IMR-90 (cell line): Measurements from ENCODE around the gene DNASE1L1. TPM values are rescaled to one million over a fixed set of nuclear protein-coding genes. Genes with fewer than 3 reads are reported as not detected.
A peak's percentile ranks its signal among the peaks of the same experiment; 100 is the strongest.

Experiments used
- ATAC-seq: fragments of 200-7000 bp; cut with Tn5 transposase; 2 replicates; pipeline ENCODE4 v1.9.1; 2020; ENCODE audit warnings: low read depth, mild to moderate bottlenecking, moderate library complexity
- BruUV-seq: library from RNA; stranded (reverse); fragments of 400-500 nt; replicated peaks from 2 replicates; lab custom pipeline; 2021; lab: Mats Ljungman, UMichigan
- CTCF ChIA-PET: fragments of 300-600 bp; formaldehyde crosslinking; extraction: SDS; loops from one replicate; lab custom pipeline; 2021; ENCODE audit warnings: antibody characterized with exemption; lab: Yijun Ruan, JAX
- POLR2A ChIA-PET: fragments of 300-600 bp; sonication (Branson Sonifier 250); formaldehyde crosslinking; loops from one replicate; lab custom pipeline; 2022; ENCODE audit warnings: antibody characterized with exemption; ENCODE audit not compliant: unreplicated experiment; lab: Charles Lee
- DNase-seq: peaks from one replicate; pipeline ENCODE4 v3.0.0; 2013
- H2AFZ ChIP-seq: replicated peaks from 2 replicates; pipeline ENCODE3; 2013; ENCODE audit warnings: low read length, mild to moderate bottlenecking; ENCODE audit not compliant: poor library complexity
- H2AK5ac ChIP-seq: 2 replicates; pipeline ENCODE4 v1.6.1; 2013; ENCODE audit warnings: low read depth, low read length, inconsistent platforms
- H2AK9ac ChIP-seq: replicated peaks from 2 replicates; pipeline ENCODE3; 2013; ENCODE audit warnings: mild to moderate bottlenecking, low read depth, low read length, moderate library complexity; ENCODE audit not compliant: poor library complexity
- H2BK120ac ChIP-seq: 2 replicates; pipeline ENCODE4 v1.6.1; 2013; ENCODE audit warnings: low read depth, low read length, inconsistent platforms
- H2BK15ac ChIP-seq: 3 replicates; pipeline ENCODE4 v1.6.1; 2013; ENCODE audit warnings: low read depth, low read length, inconsistent platforms
- H2BK20ac ChIP-seq: 2 replicates; pipeline ENCODE4 v1.6.1; 2013; ENCODE audit warnings: low read depth, mild to moderate bottlenecking, inconsistent platforms, low read length, moderate library complexity
- H2BK5ac ChIP-seq: 2 replicates; pipeline ENCODE4 v1.6.1; 2013; ENCODE audit warnings: mild to moderate bottlenecking, low read depth, low read length, inconsistent platforms; ENCODE audit not compliant: poor library complexity, severe bottlenecking
- H3K14ac ChIP-seq: replicated peaks from 2 replicates; pipeline ENCODE4 v1.6.1; 2013; ENCODE audit warnings: low read depth, low read length, inconsistent platforms
- H3K18ac ChIP-seq: 2 replicates; pipeline ENCODE4 v1.6.1; 2013; ENCODE audit warnings: low read depth, low read length, control low read depth
- H3K23ac ChIP-seq: 2 replicates; pipeline ENCODE4 v1.6.1; 2013; ENCODE audit warnings: low read depth, low read length, inconsistent platforms
- H3K27ac ChIP-seq: 2 replicates; pipeline ENCODE4 v1.5.1; 2013; ENCODE audit warnings: mild to moderate bottlenecking, control low read depth, low read length; ENCODE audit not compliant: insufficient read depth
- H3K27me3 ChIP-seq: 2 replicates; pipeline ENCODE4 v1.6.1; 2013; ENCODE audit warnings: low read length; ENCODE audit not compliant: control insufficient read depth, insufficient read depth
- H3K36me3 ChIP-seq: 2 replicates; pipeline ENCODE4 v1.6.1; 2013; ENCODE audit warnings: low read length, mixed read lengths; ENCODE audit not compliant: control insufficient read depth, insufficient read depth
- H3K4ac ChIP-seq: 2 replicates; pipeline ENCODE4 v1.6.1; 2013; ENCODE audit warnings: low read depth, low read length, inconsistent platforms
- H3K4me1 ChIP-seq: 2 replicates; pipeline ENCODE4 v1.6.1; 2013; ENCODE audit warnings: low read length, mixed read lengths; ENCODE audit not compliant: control insufficient read depth, insufficient read depth
- H3K4me2 ChIP-seq: 2 replicates; pipeline ENCODE4 v1.6.1; 2013; ENCODE audit warnings: low read depth, mild to moderate bottlenecking, control low read depth, low read length, moderate library complexity
- H3K4me3 ChIP-seq: 2 replicates; pipeline ENCODE4 v1.5.1; 2013; ENCODE audit warnings: low read depth, mild to moderate bottlenecking, control low read depth, low read length, moderate library complexity; ENCODE audit not compliant: insufficient read depth
- H3K56ac ChIP-seq: 2 replicates; pipeline ENCODE4 v1.6.1; 2013; ENCODE audit warnings: low read length, inconsistent platforms; ENCODE audit not compliant: insufficient read depth; ENCODE audit errors: extremely low read depth
- H3K79me1 ChIP-seq, 2 experiments: 2 replicates each; pipeline ENCODE4 v1.6.1; 2013; ENCODE audit warnings: low read length in 2 of 2, inconsistent platforms in 1 of 2, low read depth in 1 of 2
- H3K9ac ChIP-seq: 2 replicates; pipeline ENCODE4 v1.6.1; 2013; ENCODE audit warnings: low read depth, low read length, control low read depth
- H3K9me1 ChIP-seq: 2 replicates; pipeline ENCODE4 v1.6.1; 2013; ENCODE audit warnings: low read length, inconsistent platforms; ENCODE audit not compliant: insufficient read depth
- H3K9me3 ChIP-seq: 2 replicates; pipeline ENCODE4 v1.6.1; 2013; ENCODE audit warnings: low read length; ENCODE audit not compliant: control insufficient read depth, insufficient read depth
- H4K20me1 ChIP-seq: 2 replicates; pipeline ENCODE4 v1.6.1; 2013; ENCODE audit warnings: low read length, inconsistent platforms; ENCODE audit not compliant: insufficient read depth
- H4K5ac ChIP-seq: 2 replicates; pipeline ENCODE4 v1.6.1; 2013; ENCODE audit warnings: mild to moderate bottlenecking, low read depth, low read length, control low read depth
- H4K8ac ChIP-seq, 2 experiments: 2 replicates each; pipeline ENCODE4 v1.6.1; 2013; ENCODE audit warnings: low read depth in 2 of 2, low read length in 2 of 2, control low read depth in 1 of 2, inconsistent platforms in 1 of 2
- H4K91ac ChIP-seq: 2 replicates; pipeline ENCODE4 v1.6.1; 2013; ENCODE audit warnings: low read depth, low read length, inconsistent platforms; ENCODE audit not compliant: insufficient read depth
- BHLHE40 ChIP-seq: fragments of 150-350 bp; IDR thresholded peaks from 2 replicates; pipeline ENCODE4 v1.6.1; 2016; ENCODE audit warnings: mild to moderate bottlenecking, low read depth, low read length
- ELK1 ChIP-seq: fragments of 150-350 bp; IDR thresholded peaks from 2 replicates; pipeline ENCODE4 v1.6.1; 2016; ENCODE audit warnings: low read depth, mild to moderate bottlenecking, low read length, moderate library complexity, borderline replicate concordance
- MAZ ChIP-seq: IDR thresholded peaks from 2 replicates; pipeline ENCODE4 v1.6.1; 2012; ENCODE audit warnings: low read depth, mild to moderate bottlenecking, low read length, improper control_type of control experiment, moderate library complexity, borderline replicate concordance
- NFE2L2 ChIP-seq: fragments of 150-350 bp; IDR thresholded peaks from 2 replicates; pipeline ENCODE4 v1.6.1; 2016; ENCODE audit warnings: low read depth, mild to moderate bottlenecking, low read length
- RAD21 ChIP-seq: IDR thresholded peaks from 2 replicates; pipeline ENCODE4 v1.6.1; 2012; ENCODE audit warnings: low read length, improper control_type of control experiment
- USF2 ChIP-seq: fragments of 150-350 bp; IDR thresholded peaks from 2 replicates; pipeline ENCODE4 v1.6.1; 2017; ENCODE audit warnings: mild to moderate bottlenecking, antibody characterized with exemption, low read length, low read depth
- WGBS, 2 experiments: methylation state at CpG; one replicate each; pipeline versions ENCODE4 v1.1.5 to v1.1.7; 2013; ENCODE audit warnings: missing lambda C conversion rate in 2 of 2; ENCODE audit not compliant: insufficient read length in 1 of 2; ENCODE audit errors: extremely low coverage in 2 of 2; 5-methylcytosine and 5-hydroxymethylcytosine counted together
- dilution Hi-C: fragments of 300-500 bp; cut with HindIII; formaldehyde crosslinking; loops from one replicate; pipeline ENCODE4 v1.14.3; 2018; ENCODE audit warnings: low sequenced_read_pairs; ENCODE audit not compliant: unreplicated experiment
- in situ Hi-C: fragments of 300-500 bp; cut with MboI; formaldehyde crosslinking; loops from 3 replicates; pipeline ENCODE4 v1.14.3; 2019; ENCODE audit warnings: low sequenced_read_pairs, inconsistent platforms, mixed read lengths
- intact Hi-C: fragments of 100-400 bp; cut with micrococcal nuclease; formaldehyde crosslinking; loops from 2 replicates; pipeline ENCODE4 v1.10.0; 2022
- polyA plus RNA-seq, 3 experiments: library from polyadenylated mRNA; depleted of rRNA; stranded (reverse); fragments of >200 nt; gene quantifications; 2 replicates each; pipeline ENCODE4 v1.2.3, GENCODE V29; 2012; ENCODE audit warnings: low replicate concordance in 1 of 3
- total RNA-seq: library from RNA; depleted of rRNA; stranded (reverse); fragments of >200 nt; gene quantifications from 2 replicates; pipeline ENCODE4 v1.2.3, GENCODE V29; 2012

The DNASE1L1 gene
- total and polyA plus RNA-seq, 2 of the 4 experiments (the other 2 are of a cell fraction), result 51.4 to 55.5 TPM

GRCh38 chrX:154371789-154372300, 37.2 kb downstream of the DNASE1L1 start:
- Histone ChIP-seq H4K20me1 (peaks cover 42% of the 10 kb centered on the region), H2AK9ac (peak overlapping the region; percentile 83), H3K9ac (peak overlapping the region; percentile 98), H3K23ac (peak overlapping the region; percentile 75), H2BK15ac (no peak overlapping the region), H4K5ac (peak overlapping the region; percentile 11; the same call in 1 of the 2 replicates), H3K18ac (peak overlapping the region; percentile 3; the same call in 1 of the 2 replicates), H3K27me3 (no peaks in the 10 kb centered on the region), H3K9me1 (0 out of 2 replicates have a peak, but pooled peaks cover 5% of the 10 kb centered on the region), H2BK20ac (no peak overlapping the region), H3K4ac (peak overlapping the region; percentile 99), H4K8ac (peak overlapping the region; percentile 24 to 84; a peak in 2 of 4 replicates), H3K36me3 (peaks cover 30% of the 10 kb centered on the region), H2BK120ac (peak overlapping the region; percentile 57; the same call in 1 of the 2 replicates), H3K4me3 (peak overlapping the region; percentile 90), H4K91ac (peak overlapping the region; percentile 94), H3K56ac (peak overlapping the region; percentile 98; the same call in 1 of the 2 replicates), H3K9me3 (no peaks in the 10 kb centered on the region), H3K4me1 (peaks cover 10% of the 10 kb centered on the region), H3K79me1 (peaks cover 0 to 10% of the 10 kb centered on the region in 2 experiments; a peak in 2 of 4 replicates), H3K27ac (peak overlapping the region; percentile 97), H3K4me2 (peak overlapping the region; percentile 73), H2AK5ac (peak overlapping the region; percentile 90), H2BK5ac (peak overlapping the region; percentile 91), H3K14ac (peak overlapping the region; percentile 84), H2AFZ (no peak overlapping the region)
- TF ChIP-seq BHLHE40 (no peak), NFE2L2 (no peak), RAD21 (no peak), USF2 (no peak), MAZ (no peak), ELK1 (no peak)
- DNase-seq (no peak), ATAC-seq (no peak; the same call in 1 of the 2 replicates)
- WGBS, 2 experiments, result 30% methylated on average over 7 of the region's 43 CpGs; no CpG with 5 or more reads in 1 of the 2 experiments
- dilution Hi-C loops (no loop called here), intact Hi-C loops (loop anchor here (5.0 kb wide), 1 partner anchor 160 kb away; no protein-coding TSS in a partner anchor), in situ Hi-C loops (no loop called here)
- POLR2A ChIA-PET, result no interaction called here
- no TSS peak for BruUV-seq
- CTCF ChIA-PET, result no interaction called here
